ACHN (cell line): ENCODE measurements around the gene GOLGA8R.
"Not testable (repeated sequence)": the region's sequence is repeated elsewhere in the genome, so short reads cannot be mapped to it uniquely, and the experiment has no call there.

Experiments used
- DNase-seq: peaks from one replicate; pipeline ENCODE4 v3.0.0-alpha.2; 2015
- in situ Hi-C: cut with HindIII; loops from 2 replicates; pipeline ENCODE4 v1.10.0; 2017; ENCODE audit warnings: low sequenced_read_pairs, low pct_ligation_motif_present, low pct_unique_long_range_greater_than_20kb

The GOLGA8R gene

GRCh38 chr15:30414160-30414559, at the start of gene GOLGA8R:
Gene GOLGA8R (minus strand): TSS chr15:30414260. CDS start chr15:30414162, 98 bp downstream.
- DNase-seq, in situ Hi-C loops: not testable (repeated sequence)

- in situ Hi-C loops, DNase-seq: not testable (repeated sequence)
Measured at GRCh38 chr15:30463849-30464248, 49.8 kb upstream of the GOLGA8R start.

- DNase-seq, in situ Hi-C loops: not testable (repeated sequence)
Measured at GRCh38 chr15:30462176-30462575, 48.1 kb upstream of the GOLGA8R start.

- in situ Hi-C loops, DNase-seq: not testable (repeated sequence)
Measured at GRCh38 chr15:30452702-30453101, 38.6 kb upstream of the GOLGA8R start.

- in situ Hi-C loops, DNase-seq: not testable (repeated sequence)
Measured at GRCh38 chr15:30438348-30438747, 24.3 kb upstream of the GOLGA8R start.

GRCh38 chr15:30435878-30436277, 21.8 kb upstream of the GOLGA8R start:
- DNase-seq, in situ Hi-C loops: not testable (repeated sequence)

GRCh38 chr15:30420723-30421122, 6.7 kb upstream of the GOLGA8R start:
- DNase-seq, in situ Hi-C loops: not testable (repeated sequence)

GRCh38 chr15:30407636-30408035, 6.4 kb downstream of the GOLGA8R start:
- DNase-seq, in situ Hi-C loops: not testable (repeated sequence)

GRCh38 chr15:30398988-30399387, 15.1 kb downstream of the GOLGA8R start:
- DNase-seq, in situ Hi-C loops: not testable (repeated sequence)

- in situ Hi-C loops: not testable (repeated sequence)
Measured at GRCh38 chr15:30393664-30393991, 20.4 kb downstream of the GOLGA8R start.

GRCh38 chr15:30392766-30393663, 21.0 kb downstream of the GOLGA8R start, which contains the start of gene CHRFAM7A:
Gene CHRFAM7A (minus strand): TSS chr15:30393540. CDS start chr15:30383351, 10,189 bp downstream.
- DNase-seq, in situ Hi-C loops: not testable (repeated sequence)

More at GRCh38 chr15:30393664-30393991, 20.4 kb downstream of the GOLGA8R start:
- DNase-seq: not testable (repeated sequence)

- DNase-seq, in situ Hi-C loops: not testable (repeated sequence)
Measured at GRCh38 chr15:30386318-30386887, 27.7 kb downstream of the GOLGA8R start.

GRCh38 chr15:30377082-30377413, 37.0 kb downstream of the GOLGA8R start:
- in situ Hi-C loops, DNase-seq: not testable (repeated sequence)

- in situ Hi-C loops: not testable (repeated sequence)
Measured at GRCh38 chr15:30376375-30377081, 37.5 kb downstream of the GOLGA8R start.

GRCh38 chr15:30375872-30376271, 38.2 kb downstream of the GOLGA8R start:
- DNase-seq, in situ Hi-C loops: not testable (repeated sequence)

More at GRCh38 chr15:30376375-30377081, 37.5 kb downstream of the GOLGA8R start:
- DNase-seq: not testable (repeated sequence)

- in situ Hi-C loops, DNase-seq: not testable (repeated sequence)
Measured at GRCh38 chr15:30374862-30375261, 39.2 kb downstream of the GOLGA8R start.

- DNase-seq, in situ Hi-C loops: not testable (repeated sequence)
Measured at GRCh38 chr15:30368271-30368670, 45.8 kb downstream of the GOLGA8R start.

GRCh38 chr15:30367246-30367645, 46.8 kb downstream of the GOLGA8R start:
- in situ Hi-C loops: not testable (repeated sequence)

GRCh38 chr15:30361404-30361803, 52.7 kb downstream of the GOLGA8R start:
- DNase-seq, in situ Hi-C loops: not testable (repeated sequence)

More at GRCh38 chr15:30367246-30367645, 46.8 kb downstream of the GOLGA8R start:
- not testable (repeated sequence) for DNase-seq
